Right cardiac atrium (tissue), 5 donors: ENCODE results near the gene PTPN3. TPM values are rescaled to one million over a fixed set of nuclear protein-coding genes. Genes with fewer than 3 reads are reported as not detected.

Experiments used
- ATAC-seq, 2 donors: fragments of 200-7000 bp; cut with Tn5 transposase; one replicate each; pipeline versions ENCODE4 v1.8.0 to v1.9.1; 2020; ENCODE audit warnings: moderate library complexity in 2 of 2, mild to moderate bottlenecking in 1 of 2
- DNase-seq, 3 donors: peaks; one replicate each; pipeline ENCODE4 v3.0.0-alpha.2; 2020
- H3K27ac ChIP-seq: one replicate; pipeline ENCODE4 v1.5.1; 2013; ENCODE audit warnings: mild to moderate bottlenecking, low read length, control low read depth, moderate library complexity
- H3K27me3 ChIP-seq: one replicate; pipeline ENCODE4 v1.6.1; 2013; ENCODE audit not compliant: control insufficient read depth, insufficient read depth
- H3K4me1 ChIP-seq: one replicate; pipeline ENCODE4 v1.6.1; 2013; ENCODE audit warnings: low read length; ENCODE audit not compliant: control insufficient read depth, insufficient read depth
- H3K4me3 ChIP-seq: one replicate; pipeline ENCODE4 v1.5.1; 2013; ENCODE audit warnings: low read length, control low read depth
- H3K9me3 ChIP-seq: one replicate; pipeline ENCODE4 v1.6.1; 2013; ENCODE audit warnings: low read length; ENCODE audit not compliant: control insufficient read depth
- WGBS: extraction: QIAGEN DNeasy Blood & Tissue Kit; methylation state at CpG from one replicate; pipeline ENCODE4 v1.1.7; 2013; 5-methylcytosine and 5-hydroxymethylcytosine counted together
- intact Hi-C, 4 donors: fragments of 100-400 bp; cut with DNase I; formaldehyde crosslinking; loops; one replicate each; pipeline versions ENCODE4 v1.11.0 to v1.14.0; 2022 to 2023
- polyA plus RNA-seq: library from polyadenylated mRNA; stranded (reverse); fragments of 200-250 nt; gene quantifications from one replicate; pipeline ENCODE4 v1.2.3, GENCODE V29; 2013
- total RNA-seq, 4 donors: library from RNA; stranded (reverse); fragmentation: NEBNext Ultra II Directional; extraction: Animal tissue kit (Norgen Biotek cat#: 25700); gene quantifications; one replicate each; pipeline ENCODE4 v1.2.1, GENCODE V29; 2021
- donor health status: healthy with polysubstance abuse.
- donor health status: DM: no; HTN: yes; CAD: no.
- donor health status: DM: no; HTN: no; CAD: no.
- donor health status: DM: no; HTN: yes; CAD: no; lungs with severe emphysema.
- donor health status: DM: yes; HTN: yes; CAD: no.

The PTPN3 gene
- total and polyA plus RNA-seq, 5 donors = 2.8 to 9.3 (median 5.8) TPM

- Histone ChIP-seq H3K9me3 (no peaks in the 10 kb centered on the region), H3K4me3 (no peak overlapping the region), H3K27ac (no peak overlapping the region), H3K27me3 (no peaks in the 10 kb centered on the region), H3K4me1 (no peaks in the 10 kb centered on the region)
- DNase-seq (no peak), ATAC-seq (no peak)
- intact Hi-C loops = no loop called here
- 84% methylated on average over 7 of the region's 7 CpGs for WGBS
Observed at GRCh38 chr9:109463924-109464625, 34.0 kb downstream of the PTPN3 start.

GRCh38 chr9:109460576-109460975 is 37.5 kb downstream of the PTPN3 start:
- 87% methylated on average over 6 of the region's 6 CpGs for WGBS
- Histone ChIP-seq H3K27ac (no peak overlapping the region), H3K4me1 (no peaks in the 10 kb centered on the region), H3K27me3 (no peaks in the 10 kb centered on the region), H3K9me3 (no peaks in the 10 kb centered on the region), H3K4me3 (no peak overlapping the region)
- DNase-seq = no peak
- intact Hi-C loops = no loop called here
- no peak for ATAC-seq

- intact Hi-C loops = loop anchor here in 1 of 4 donors (10.0 kb wide), 1 partner anchor 55 kb away; no protein-coding TSS in a partner anchor
- H3K9me3 ChIP-seq = no peaks in the 10 kb centered on the region
- no peaks in the 10 kb centered on the region for H3K27me3 ChIP-seq
- 72% methylated on average over 4 of the region's 4 CpGs for WGBS
- H3K27ac ChIP-seq = no peak overlapping the region
- DNase-seq (no peak), ATAC-seq (no peak)
- no peak overlapping the region for H3K4me3 ChIP-seq
- no peaks in the 10 kb centered on the region for H3K4me1 ChIP-seq
Observed at GRCh38 chr9:109459423-109459822, 38.7 kb downstream of the PTPN3 start.

GRCh38 chr9:109458453-109459211 is 39.5 kb downstream of the PTPN3 start:
- no peaks in the 10 kb centered on the region for H3K4me1 ChIP-seq
- no peak for ATAC-seq
- no peak overlapping the region for H3K4me3 ChIP-seq
- 77% methylated on average over 8 of the region's 8 CpGs for WGBS
- intact Hi-C loops = loop anchor here in 1 of 4 donors (10.0 kb wide), 1 partner anchor 56 kb away; no protein-coding TSS in a partner anchor
- no peak overlapping the region for H3K27ac ChIP-seq
- no peak for DNase-seq
- H3K27me3 ChIP-seq = no peaks in the 10 kb centered on the region
- H3K9me3 ChIP-seq = no peaks in the 10 kb centered on the region

- Histone ChIP-seq H3K27ac (no peak overlapping the region), H3K9me3 (no peaks in the 10 kb centered on the region), H3K4me3 (no peak overlapping the region), H3K4me1 (no peaks in the 10 kb centered on the region), H3K27me3 (no peaks in the 10 kb centered on the region)
- intact Hi-C loops = loop anchor here in 1 of 4 donors (10.0 kb wide), 1 partner anchor 58 kb away; no protein-coding TSS in a partner anchor
- no peak for ATAC-seq
- 77% methylated on average over 7 of the region's 7 CpGs for WGBS
- DNase-seq = no peak
Observed at GRCh38 chr9:109456811-109457210, 41.3 kb downstream of the PTPN3 start.

- ATAC-seq (no peak), DNase-seq (no peak)
- Histone ChIP-seq H3K27me3 (no peaks in the 10 kb centered on the region), H3K9me3 (no peaks in the 10 kb centered on the region), H3K4me3 (no peak overlapping the region), H3K4me1 (no peaks in the 10 kb centered on the region), H3K27ac (no peak overlapping the region)
- WGBS = 81% methylated on average over 11 of the region's 11 CpGs
- intact Hi-C loops = loop anchor here in 1 of 4 donors (10.0 kb wide), 1 partner anchor 59 kb away; no protein-coding TSS in a partner anchor
Observed at GRCh38 chr9:109455861-109456260, 42.2 kb downstream of the PTPN3 start.

- H3K9me3 ChIP-seq = no peaks in the 10 kb centered on the region
- H3K27me3 ChIP-seq = no peaks in the 10 kb centered on the region
- H3K4me3 ChIP-seq = no peak overlapping the region
- no peak for ATAC-seq
- no peaks in the 10 kb centered on the region for H3K4me1 ChIP-seq
- WGBS = 75% methylated on average over 7 of the region's 7 CpGs
- DNase-seq = no peak
- H3K27ac ChIP-seq = no peak overlapping the region
- intact Hi-C loops = loop anchor here in 1 of 4 donors (10.0 kb wide), 1 partner anchor 59 kb away; no protein-coding TSS in a partner anchor
Observed at GRCh38 chr9:109455391-109455790, 42.7 kb downstream of the PTPN3 start.

- no peak overlapping the region for H3K4me3 ChIP-seq
- H3K27me3 ChIP-seq = no peaks in the 10 kb centered on the region
- H3K4me1 ChIP-seq = no peaks in the 10 kb centered on the region
- ATAC-seq (no peak), DNase-seq (no peak)
- no peaks in the 10 kb centered on the region for H3K9me3 ChIP-seq
- WGBS = 72% methylated on average over 5 of the region's 5 CpGs
- no peak overlapping the region for H3K27ac ChIP-seq
- intact Hi-C loops = loop anchor here in 1 of 4 donors (10.0 kb wide), 1 partner anchor 60 kb away; no protein-coding TSS in a partner anchor
Observed at GRCh38 chr9:109454601-109455155, 43.4 kb downstream of the PTPN3 start.

- Histone ChIP-seq H3K27ac (no peak overlapping the region), H3K9me3 (no peaks in the 10 kb centered on the region)
Observed at GRCh38 chr9:109454041-109454440, 44.1 kb downstream of the PTPN3 start.

GRCh38 chr9:109453210-109453842 is 44.8 kb downstream of the PTPN3 start:
- Histone ChIP-seq H3K9me3 (no peaks in the 10 kb centered on the region), H3K4me1 (no peaks in the 10 kb centered on the region), H3K27me3 (no peaks in the 10 kb centered on the region), H3K27ac (no peak overlapping the region), H3K4me3 (no peak overlapping the region)
- DNase-seq (no peak), ATAC-seq (peak in 1 of 2 donors; percentile 55)
- WGBS = 68% methylated on average over 3 of the region's 3 CpGs
- intact Hi-C loops = loop anchor here in 1 of 4 donors (10.0 kb wide), 1 partner anchor 61 kb away; no protein-coding TSS in a partner anchor

More at GRCh38 chr9:109454041-109454440, 44.1 kb downstream of the PTPN3 start:
- no peaks in the 10 kb centered on the region for H3K4me1 ChIP-seq
- no peak overlapping the region for H3K4me3 ChIP-seq
- DNase-seq (no peak), ATAC-seq (no peak)
- H3K27me3 ChIP-seq = no peaks in the 10 kb centered on the region
- intact Hi-C loops = loop anchor here in 1 of 4 donors (10.0 kb wide), 1 partner anchor 61 kb away; no protein-coding TSS in a partner anchor
